ENCODE data around the gene RPGRIP1L.

RPGRIP1L gene

GRCh38 chr16:53678756-53679343 is 24.8 kb downstream of the RPGRIP1L start:
- Histone ChIP-seq H3K4ac (ENCODE audit: low read depth, low read length) (no peak overlapping the region), H3K36me3 (ENCODE audit: control insufficient read depth in 1 of 2, insufficient read depth in 2 of 2, low read length in 2 of 2) (no peaks in the 10 kb centered on the region), H2BK5ac (ENCODE audit: low read depth, low read length, poor library complexity) (no peak overlapping the region), H3K27ac (ENCODE audit: low read depth, low read length) (no peak overlapping the region), H3K14ac (ENCODE audit: low read length) (no peak overlapping the region), H3K9ac (ENCODE audit: low read length) (no peak overlapping the region), H3K79me1 (ENCODE audit: low read length) (no peaks in the 10 kb centered on the region), H3K27me3 (ENCODE audit: insufficient read depth, low read length) (no peaks in the 10 kb centered on the region), H2AK5ac (ENCODE audit: low read length) (no peak overlapping the region), H3K23ac (ENCODE audit: low read length) (no peak overlapping the region), H2BK12ac (ENCODE audit: low read length) (no peak overlapping the region), H3K18ac (ENCODE audit: low read length) (no peak overlapping the region), H3K4me2 (ENCODE audit: low read length) (no peak overlapping the region), H4K12ac (ENCODE audit: low read depth, low read length) (no peak overlapping the region), H3K4me1 (ENCODE audit: control insufficient read depth in 1 of 2, insufficient read depth in 2 of 2, low read length in 2 of 2) (no peaks in the 10 kb centered on the region), H3K9me3 (ENCODE audit: insufficient read depth, low read depth, low read length) (no peaks in the 10 kb centered on the region), H2AFZ (ENCODE audit: insufficient read depth, low read length, poor library complexity) (no peak overlapping the region), H2BK120ac (ENCODE audit: insufficient read depth, low read length, poor library complexity) (no peak overlapping the region), H4K8ac (ENCODE audit: low read depth, low read length) (no peak overlapping the region), H3K79me2 (ENCODE audit: control insufficient read depth, insufficient read depth, low read length, poor library complexity) (no peaks in the 10 kb centered on the region), H3K4me3 (ENCODE audit: low read depth, low read length) (no peak overlapping the region), H4K91ac (ENCODE audit: low read depth, low read length) (no peak overlapping the region)
- DNase-seq: no peak

- Histone ChIP-seq H3K79me1 (ENCODE audit: low read length) (no peaks in the 10 kb centered on the region), H3K36me3 (ENCODE audit: control insufficient read depth in 1 of 2, insufficient read depth in 2 of 2, low read length in 2 of 2) (no peaks in the 10 kb centered on the region), H3K14ac (ENCODE audit: low read length) (no peak overlapping the region), H4K91ac (ENCODE audit: low read depth, low read length) (no peak overlapping the region), H4K8ac (ENCODE audit: low read depth, low read length) (no peak overlapping the region), H3K4me3 (ENCODE audit: low read depth, low read length) (no peak overlapping the region), H3K4me1 (ENCODE audit: control insufficient read depth in 1 of 2, insufficient read depth in 2 of 2, low read length in 2 of 2) (no peaks in the 10 kb centered on the region), H4K12ac (ENCODE audit: low read depth, low read length) (no peak overlapping the region), H3K4ac (ENCODE audit: low read depth, low read length) (no peak overlapping the region), H3K9me3 (ENCODE audit: insufficient read depth, low read depth, low read length) (no peaks in the 10 kb centered on the region), H3K27me3 (ENCODE audit: insufficient read depth, low read length) (no peaks in the 10 kb centered on the region), H3K9ac (ENCODE audit: low read length) (no peak overlapping the region), H3K23ac (ENCODE audit: low read length) (no peak overlapping the region), H3K18ac (ENCODE audit: low read length) (no peak overlapping the region), H3K79me2 (ENCODE audit: control insufficient read depth, insufficient read depth, low read length, poor library complexity) (no peaks in the 10 kb centered on the region), H2AK5ac (ENCODE audit: low read length) (no peak overlapping the region), H2AFZ (ENCODE audit: insufficient read depth, low read length, poor library complexity) (no peak overlapping the region), H2BK12ac (ENCODE audit: low read length) (no peak overlapping the region), H3K27ac (ENCODE audit: low read depth, low read length) (no peak overlapping the region), H3K4me2 (ENCODE audit: low read length) (no peak overlapping the region), H2BK5ac (ENCODE audit: low read depth, low read length, poor library complexity) (no peak overlapping the region), H2BK120ac (ENCODE audit: insufficient read depth, low read length, poor library complexity) (no peak overlapping the region)
- no CpG with 5 or more reads among the region's 1 CpG for WGBS (ENCODE audit: extremely low coverage, insufficient coverage, insufficient read length)
- DNase-seq: no peak
Observed at GRCh38 chr16:53678155-53678554, 25.5 kb downstream of the RPGRIP1L start.

- Histone ChIP-seq H3K9ac (ENCODE audit: low read length) (no peak overlapping the region), H2BK12ac (ENCODE audit: low read length) (no peak overlapping the region), H3K4me2 (ENCODE audit: low read length) (no peak overlapping the region), H3K9me3 (ENCODE audit: insufficient read depth, low read depth, low read length) (no peaks in the 10 kb centered on the region), H4K91ac (ENCODE audit: low read depth, low read length) (no peak overlapping the region), H3K79me2 (ENCODE audit: control insufficient read depth, insufficient read depth, low read length, poor library complexity) (no peaks in the 10 kb centered on the region), H4K12ac (ENCODE audit: low read depth, low read length) (no peak overlapping the region), H3K27me3 (ENCODE audit: insufficient read depth, low read length) (no peaks in the 10 kb centered on the region), H3K18ac (ENCODE audit: low read length) (no peak overlapping the region), H3K14ac (ENCODE audit: low read length) (no peak overlapping the region), H3K4me3 (ENCODE audit: low read depth, low read length) (no peak overlapping the region), H3K27ac (ENCODE audit: low read depth, low read length) (no peak overlapping the region), H3K4me1 (ENCODE audit: control insufficient read depth in 1 of 2, insufficient read depth in 2 of 2, low read length in 2 of 2) (no peaks in the 10 kb centered on the region), H3K36me3 (ENCODE audit: control insufficient read depth in 1 of 2, insufficient read depth in 2 of 2, low read length in 2 of 2) (no peaks in the 10 kb centered on the region), H3K4ac (ENCODE audit: low read depth, low read length) (no peak overlapping the region), H3K79me1 (ENCODE audit: low read length) (no peaks in the 10 kb centered on the region), H3K23ac (ENCODE audit: low read length) (no peak overlapping the region), H4K8ac (ENCODE audit: low read depth, low read length) (no peak overlapping the region), H2BK120ac (ENCODE audit: insufficient read depth, low read length, poor library complexity) (no peak overlapping the region), H2BK5ac (ENCODE audit: low read depth, low read length, poor library complexity) (no peak overlapping the region), H2AK5ac (ENCODE audit: low read length) (no peak overlapping the region), H2AFZ (ENCODE audit: insufficient read depth, low read length, poor library complexity) (no peak overlapping the region)
- no peak for DNase-seq
- WGBS (ENCODE audit: extremely low coverage, insufficient coverage, insufficient read length): no CpG with 5 or more reads among the region's 4 CpGs
Observed at GRCh38 chr16:53673189-53673588, 30.5 kb downstream of the RPGRIP1L start.

- Histone ChIP-seq H3K4me2 (ENCODE audit: low read length) (no peak overlapping the region), H4K8ac (ENCODE audit: low read depth, low read length) (no peak overlapping the region), H3K79me1 (ENCODE audit: low read length) (no peaks in the 10 kb centered on the region), H3K14ac (ENCODE audit: low read length) (no peak overlapping the region), H2AFZ (ENCODE audit: insufficient read depth, low read length, poor library complexity) (no peak overlapping the region), H3K9me3 (ENCODE audit: insufficient read depth, low read depth, low read length) (no peaks in the 10 kb centered on the region), H3K23ac (ENCODE audit: low read length) (no peak overlapping the region), H3K4me3 (ENCODE audit: low read depth, low read length) (no peak overlapping the region), H3K27ac (ENCODE audit: low read depth, low read length) (no peak overlapping the region), H4K91ac (ENCODE audit: low read depth, low read length) (no peak overlapping the region), H3K36me3 (ENCODE audit: control insufficient read depth in 1 of 2, insufficient read depth in 2 of 2, low read length in 2 of 2) (no peaks in the 10 kb centered on the region), H2BK120ac (ENCODE audit: insufficient read depth, low read length, poor library complexity) (no peak overlapping the region), H4K12ac (ENCODE audit: low read depth, low read length) (no peak overlapping the region), H3K79me2 (ENCODE audit: control insufficient read depth, insufficient read depth, low read length, poor library complexity) (no peaks in the 10 kb centered on the region), H3K4me1 (ENCODE audit: control insufficient read depth in 1 of 2, insufficient read depth in 2 of 2, low read length in 2 of 2) (no peaks in the 10 kb centered on the region), H3K27me3 (ENCODE audit: insufficient read depth, low read length) (no peaks in the 10 kb centered on the region), H3K4ac (ENCODE audit: low read depth, low read length) (no peak overlapping the region), H2BK5ac (ENCODE audit: low read depth, low read length, poor library complexity) (no peak overlapping the region), H2AK5ac (ENCODE audit: low read length) (no peak overlapping the region), H2BK12ac (ENCODE audit: low read length) (no peak overlapping the region), H3K9ac (ENCODE audit: low read length) (no peak overlapping the region), H3K18ac (ENCODE audit: low read length) (no peak overlapping the region)
- no peak for DNase-seq
Observed at GRCh38 chr16:53672461-53672860, 31.2 kb downstream of the RPGRIP1L start.
